GM18502 (cell line): ENCODE results near the gene SHB.

Experiments
- ATAC-seq: cut with Tn5 transposase; IDR thresholded peaks from one replicate; pipeline ENCODE4 v1.9.1; 2021; ENCODE audit warnings: mild to moderate bottlenecking; ENCODE audit not compliant: unreplicated experiment, poor library complexity

SHB gene

GRCh38 chr9:37924538-37924937 is 144.5 kb downstream of the SHB start:
- ATAC-seq = no peak

DNA sequence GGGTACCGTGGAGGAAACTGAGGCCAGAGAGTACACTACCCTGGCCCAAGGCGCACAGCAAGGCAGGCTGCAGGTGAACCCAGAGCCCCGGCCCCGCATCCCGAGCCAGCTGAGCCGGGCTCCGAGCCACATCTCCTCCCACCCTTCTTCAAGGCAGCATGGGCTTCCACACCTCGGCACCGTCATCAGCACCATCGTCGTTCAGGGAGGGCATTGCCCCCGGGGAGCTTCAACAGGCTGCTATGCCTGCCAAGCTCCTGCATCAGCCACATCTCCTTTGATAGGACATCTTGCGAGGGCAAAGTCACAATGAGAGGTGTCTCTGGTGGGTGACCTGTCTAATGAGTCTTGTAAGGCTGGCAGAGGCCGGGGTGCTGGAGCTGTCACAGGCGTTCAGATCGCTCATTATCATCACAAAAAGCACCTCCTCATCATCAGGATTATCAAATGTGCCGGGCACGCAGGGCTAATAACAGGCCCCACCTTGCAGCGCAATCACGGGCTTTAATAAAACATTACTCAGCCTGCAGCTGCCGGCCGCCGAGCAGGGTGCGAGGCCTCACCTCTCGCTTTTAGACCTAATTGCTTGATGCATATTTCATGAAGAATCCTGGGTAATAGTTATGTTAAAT is 145.1 kb downstream of the SHB start:
- no peak for ATAC-seq

DNA sequence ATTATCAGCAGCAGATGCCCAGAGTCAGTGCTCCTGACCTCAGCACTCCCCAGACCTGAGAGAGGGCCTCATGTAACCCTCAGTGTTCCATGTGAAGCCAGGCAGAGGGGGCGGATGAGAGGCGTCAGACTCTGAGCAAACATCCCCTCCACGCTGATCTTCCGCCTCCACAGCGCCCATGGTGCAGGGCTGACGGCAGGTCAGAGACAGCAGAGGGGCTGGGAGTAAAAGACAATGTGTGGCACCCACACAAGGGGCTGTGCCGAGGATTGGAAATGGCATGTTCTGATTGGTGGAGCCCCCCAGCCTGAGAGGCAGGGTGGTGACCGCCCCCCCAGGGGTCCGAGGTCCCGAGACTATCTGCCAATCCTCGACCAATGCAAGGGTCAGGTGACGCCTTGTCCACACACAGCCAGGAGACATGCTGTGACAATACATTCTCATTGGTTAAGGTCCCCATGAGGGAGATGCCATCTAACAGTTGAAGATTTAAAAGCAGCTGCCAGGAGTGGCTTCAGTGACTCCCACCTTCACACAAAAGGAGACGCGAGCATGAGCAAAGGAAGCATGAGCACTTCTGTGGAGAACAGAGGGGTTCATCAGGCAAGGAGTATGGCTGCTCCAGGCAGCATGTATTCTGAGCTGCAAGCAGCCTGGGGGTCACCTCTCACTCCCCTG is 145.8 kb downstream of the SHB start:
- ATAC-seq = no peak

DNA sequence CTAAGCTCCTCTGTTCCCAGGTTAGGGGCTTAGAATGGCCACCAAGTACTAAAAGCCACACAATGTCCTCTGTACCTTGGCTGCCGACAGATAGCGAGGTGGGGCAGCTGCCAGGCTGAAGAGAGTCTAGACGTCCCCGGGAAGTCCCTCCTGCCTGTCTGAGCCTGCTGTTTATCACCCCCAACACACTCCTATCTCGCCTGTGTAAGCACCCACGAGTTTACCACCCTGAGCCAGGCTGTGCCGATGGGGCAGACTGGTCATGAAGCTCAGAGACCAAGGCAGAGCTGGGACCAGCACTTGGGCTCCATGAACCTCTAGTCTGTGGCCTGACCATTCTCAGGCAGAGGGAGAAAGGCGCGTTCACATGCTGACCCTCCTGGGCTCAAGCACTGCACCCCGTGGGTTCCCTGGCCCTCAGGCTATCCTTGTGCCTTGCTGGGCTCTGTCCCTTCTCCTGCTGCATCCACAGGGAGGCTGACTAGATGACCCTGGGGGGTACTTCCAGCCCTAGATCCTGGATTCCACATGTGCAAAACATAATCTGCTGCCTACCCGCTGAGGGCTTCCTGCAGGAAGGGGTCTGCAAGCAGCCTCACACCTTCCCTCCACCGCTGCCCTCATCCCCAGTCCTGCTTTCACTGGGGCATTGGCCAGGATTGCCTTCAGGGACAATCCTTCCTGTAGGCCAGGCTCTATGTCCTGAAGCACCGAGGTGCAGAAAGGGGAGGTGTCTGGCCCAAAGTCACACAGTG is 146.5 kb downstream of the SHB start:
- no peak for ATAC-seq

DNA sequence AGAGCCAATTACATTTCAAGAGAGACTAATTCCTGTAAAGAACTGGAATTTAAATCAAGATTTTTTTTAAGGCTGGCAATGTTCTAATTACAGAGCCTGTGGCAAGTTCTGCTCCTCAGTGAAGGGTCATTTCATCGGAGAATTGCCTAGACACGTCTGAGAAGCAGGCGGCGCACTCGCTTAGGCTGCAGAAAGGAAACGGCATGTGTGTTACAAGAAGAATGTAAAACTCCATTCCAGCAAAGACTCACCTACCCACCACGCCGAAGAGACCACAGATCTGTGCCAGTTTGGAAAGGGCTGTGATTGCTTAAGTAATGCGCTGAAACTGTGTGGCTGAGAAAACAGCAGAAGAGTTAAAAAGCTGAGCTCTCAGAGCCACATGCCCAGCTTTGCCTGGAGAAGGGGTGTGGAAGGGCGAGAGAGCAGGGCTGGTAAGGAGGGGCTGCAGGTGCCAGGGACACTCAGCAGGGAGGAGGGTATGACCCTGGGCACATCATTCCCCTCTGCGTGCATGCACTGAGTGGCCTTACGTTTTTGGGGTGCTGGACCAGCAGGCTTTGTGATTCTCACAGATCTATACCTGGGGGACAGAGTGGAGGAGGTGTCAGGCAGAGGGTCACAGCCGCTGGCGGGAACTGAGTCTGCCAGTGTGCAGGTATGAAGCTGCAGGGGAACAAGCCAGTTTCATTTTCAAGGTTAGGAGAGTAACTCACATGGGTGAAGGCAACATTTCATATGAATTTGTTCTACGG is 147.3 kb downstream of the SHB start:
- no peak for ATAC-seq

DNA sequence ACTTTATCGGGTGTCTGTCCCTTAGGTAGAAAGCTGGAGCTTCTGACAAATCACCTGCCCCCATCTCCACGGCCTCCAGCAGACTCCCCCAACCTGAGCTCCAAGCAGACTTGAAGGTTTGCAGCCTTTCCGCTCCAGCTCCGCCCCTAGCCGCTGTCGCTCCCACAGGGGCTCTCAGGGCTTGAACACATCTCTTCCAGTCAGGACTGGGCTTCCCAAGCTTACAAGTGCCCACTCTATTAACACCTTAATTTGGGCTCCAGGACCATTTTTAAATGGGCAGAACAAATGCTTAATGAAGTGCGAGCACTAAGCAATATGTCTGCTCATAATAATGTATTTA is 147.9 kb downstream of the SHB start:
- ATAC-seq = no peak

GRCh38 chr9:37920471-37921167 is 148.4 kb downstream of the SHB start:
- ATAC-seq = peak; percentile 62

DNA sequence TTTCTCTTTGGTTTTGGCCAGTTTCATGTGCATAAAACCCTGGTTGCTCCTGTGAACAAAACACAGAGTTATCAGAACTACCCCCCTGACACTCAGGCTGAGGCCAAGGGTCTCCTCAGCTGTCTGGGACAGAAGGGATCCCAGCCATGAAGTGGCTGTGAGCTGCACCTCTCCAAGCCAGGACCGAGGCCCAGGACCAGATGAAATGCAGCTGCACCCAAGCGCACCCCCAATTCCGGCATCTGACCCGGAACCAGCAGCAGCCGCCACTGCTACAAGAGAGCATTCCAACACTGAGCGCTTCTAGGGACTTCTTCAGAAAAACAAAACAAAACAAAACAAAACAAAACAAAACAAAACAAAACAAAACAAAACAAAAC is 149.1 kb downstream of the SHB start:
- no peak for ATAC-seq

- ATAC-seq = no peak
Observed at GRCh38 chr9:37919246-37919955, 149.6 kb downstream of the SHB start.

- ATAC-seq = no peak
Observed at GRCh38 chr9:37918665-37919170, 150.3 kb downstream of the SHB start.

DNA sequence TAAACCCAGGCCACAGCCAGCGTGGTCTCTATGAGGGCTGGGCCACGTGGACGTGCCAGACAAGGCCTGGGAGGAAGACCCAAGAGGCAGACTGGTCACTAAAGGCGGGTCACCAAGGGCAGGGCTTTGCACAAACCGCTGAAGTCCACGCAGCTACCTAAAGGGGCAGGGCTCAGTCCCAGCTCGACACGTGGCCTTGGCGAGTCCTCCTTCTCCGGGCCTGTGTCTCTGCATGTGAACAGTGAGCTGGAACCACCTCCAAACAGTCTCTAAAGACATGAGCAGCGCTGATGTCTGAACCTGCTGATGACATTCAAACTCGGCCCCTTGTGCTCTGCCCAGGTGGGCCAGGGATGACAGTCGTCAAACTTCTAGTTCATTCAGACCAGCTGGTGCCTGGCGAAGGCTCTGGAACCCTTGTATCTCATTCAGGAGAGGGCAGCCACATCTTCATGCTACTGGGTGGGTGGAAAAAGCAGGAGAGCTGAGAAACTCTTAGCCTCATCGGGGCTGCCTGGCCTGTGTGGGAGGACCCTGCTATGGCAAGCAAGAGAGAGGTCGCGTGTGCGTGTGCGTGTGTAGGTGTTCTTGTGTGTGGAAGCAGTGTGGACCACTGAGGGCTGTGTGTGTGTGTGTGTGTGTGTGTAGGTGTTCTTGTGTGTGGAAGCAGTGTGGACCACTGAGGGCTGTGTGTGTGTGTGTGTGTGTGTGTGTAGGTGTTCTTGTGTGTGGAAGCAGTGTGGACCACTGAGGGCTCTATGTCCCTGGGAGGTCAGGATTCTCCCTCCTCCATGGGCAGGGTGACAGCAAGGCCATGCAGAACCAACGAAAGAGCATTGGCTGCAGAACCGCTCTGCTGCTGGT is 151.0 kb downstream of the SHB start:
- ATAC-seq = no peak

DNA sequence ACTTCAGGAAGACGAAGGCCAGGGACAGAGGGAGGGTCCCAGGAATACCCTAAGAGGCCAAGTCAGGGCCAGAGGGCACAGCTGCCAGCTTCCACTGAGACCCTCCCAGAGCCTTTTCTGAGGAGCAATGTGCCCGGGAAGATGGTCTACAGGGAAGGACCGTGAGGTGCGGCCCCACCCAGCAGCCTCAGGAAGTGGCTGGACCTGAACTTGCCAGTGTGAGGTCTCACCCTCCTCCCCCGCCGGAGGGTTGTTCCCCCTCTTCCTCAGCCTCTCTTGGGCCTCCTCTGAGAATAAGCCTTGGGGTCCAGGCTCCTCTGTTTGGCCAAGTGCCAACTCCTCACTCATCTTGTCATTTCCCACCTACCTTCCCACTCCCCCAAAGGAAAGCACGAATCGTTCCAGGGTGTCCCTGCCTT is 151.7 kb downstream of the SHB start:
- ATAC-seq = no peak

- ATAC-seq = no peak
Observed at GRCh38 chr9:37916471-37917312, 152.3 kb downstream of the SHB start.

GRCh38 chr9:37915911-37916470 is 153.0 kb downstream of the SHB start:
- ATAC-seq = no peak

- ATAC-seq = no peak
Observed at GRCh38 chr9:37914701-37915358, 154.2 kb downstream of the SHB start.

DNA sequence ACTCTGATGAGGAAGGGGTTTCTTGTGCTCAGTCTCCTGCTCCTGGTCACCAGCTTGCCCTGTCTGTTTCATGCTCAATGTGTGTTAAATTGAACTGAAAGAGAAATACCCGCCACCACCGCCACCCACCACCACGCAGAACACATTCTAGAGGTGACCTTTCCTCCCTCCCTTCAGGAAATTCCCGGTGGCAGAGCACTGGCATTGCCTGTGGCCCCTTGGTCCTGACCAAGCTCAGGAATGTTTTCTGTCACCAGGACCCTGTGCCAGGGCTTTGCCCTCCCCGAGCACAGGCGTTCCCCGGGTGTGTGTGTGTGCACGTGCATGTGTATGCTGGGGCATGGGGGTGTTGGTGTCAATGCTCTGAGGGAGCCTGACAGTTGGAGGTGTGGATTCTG is 154.9 kb downstream of the SHB start:
- ATAC-seq = no peak
